Heart left ventricle (tissue), 13 donors: ENCODE data around the gene SLC2A5.

Source experiments
- CTCF ChIP-seq, 12 donors: fragments of 200-600 bp; sonication (generic) in 4 of 12; IDR thresholded peaks; one replicate each; pipeline versions ENCODE4 v1.5.0 to v1.8.0; 2018 to 2022; ENCODE audit warnings: antibody characterized with exemption in 12 of 12, mild to moderate bottlenecking in 5 of 12
- POLR2A ChIP-seq, 2 donors: fragments of 450-650 bp; IDR thresholded peaks; one replicate each; pipeline ENCODE4 v1.6.1; 2017; ENCODE audit warnings: antibody characterized with exemption in 2 of 2, mild to moderate bottlenecking in 2 of 2, moderate library complexity in 2 of 2
- donor health status: ischemic (EF 13 %, LVEDD 7.1; RV severe dilation, severe dysfunction).
- donor health status: DM: no; HTN: yes; CAD: no.
- donor health status: DM: no; HTN: no; CAD: no.
- donor health status: ischemic (EF 25% LVEDD 6.9; RV normal size, moderate dysfunction).
- donor health status: ischemic (EF 25% LVEDD 5.7; RV mildly dilated, moderate dysfunction).
- donor health status: ischemic (EF 35%, LVEDD 5.7; RV mildly dilated, moderate dysfunction).
- donor health status: nonischemic (EF 11% LVEDD 7.7; RV severe dilation, severe dysfunction).
- donor health status: DM: yes; HTN: yes; CAD: no.
- donor health status: PGD.
- donor health status: ischemic (EF 29% LVEDD 5.4; RV normal size, mild dysfunction).
- donor health status: nonischemic (EF 23%, LVEDD 6.1; RV moderate dilation, normal function).

DNA sequence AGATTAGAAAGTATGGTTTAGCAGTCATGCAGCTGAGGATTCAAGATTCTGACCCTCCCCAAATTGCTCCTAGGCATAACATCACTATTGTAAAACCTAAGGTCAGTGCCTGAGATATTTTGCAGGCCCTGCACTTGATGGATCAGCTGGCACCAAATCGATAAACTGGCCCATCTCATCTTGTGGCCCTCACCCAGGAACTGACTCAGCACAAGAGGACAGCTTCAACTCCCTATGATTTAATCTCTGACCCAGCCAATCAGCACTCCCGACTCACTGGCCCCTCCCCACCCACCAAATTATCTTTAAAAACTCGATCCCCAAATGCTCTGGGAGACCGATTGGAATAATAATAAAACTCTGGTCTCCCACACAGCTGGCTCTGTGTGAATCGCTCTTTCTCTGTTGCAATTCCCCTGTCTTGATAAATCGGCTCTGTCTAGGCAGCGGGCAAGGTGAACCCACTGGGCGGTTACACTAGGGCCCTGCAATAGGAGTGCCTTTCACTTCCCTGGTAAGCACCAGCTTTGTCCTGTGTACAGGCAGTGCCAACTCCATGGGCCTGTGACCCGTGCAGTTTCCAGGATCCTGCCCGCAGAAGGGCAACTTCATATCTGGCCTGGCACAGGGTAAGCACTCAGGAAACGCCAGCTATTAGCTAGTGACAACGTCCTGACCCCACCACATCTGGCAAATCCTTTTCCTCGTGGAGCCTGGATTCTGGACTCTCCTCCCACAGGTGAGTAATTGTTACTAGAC is 28.7 kb upstream of the SLC2A5 start:
- TF ChIP-seq POLR2A (IDR thresholded peaks at IDR 0.05) (no peak), CTCF (IDR thresholded peaks at IDR 0.05) (no peak)
